ENCODE data around the gene BMX.

The BMX gene

DNA sequence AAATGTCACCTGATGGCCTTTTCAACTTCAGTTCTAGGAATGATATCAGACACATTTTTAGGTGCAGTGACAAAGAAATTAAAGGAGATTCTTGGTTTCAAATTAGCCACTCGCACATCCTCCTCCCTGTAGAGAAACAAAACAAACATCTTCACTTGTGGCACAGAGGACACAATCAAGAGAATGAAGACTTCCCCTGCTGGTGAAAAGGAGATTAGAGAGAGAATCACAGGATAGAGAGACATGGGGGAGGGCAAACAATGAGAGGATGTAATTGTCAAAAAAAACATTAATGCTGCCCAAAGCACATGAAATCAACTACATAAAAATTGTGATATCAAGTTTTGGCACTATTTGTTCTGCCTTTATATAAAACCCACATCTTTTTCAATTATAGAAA lies 65.6 kb downstream of the BMX start:
- no peak overlapping the region for H3K4me3 ChIP-seq (ENCODE audit: low read depth, low read length)
- TF ChIP-seq, protein P1, sequence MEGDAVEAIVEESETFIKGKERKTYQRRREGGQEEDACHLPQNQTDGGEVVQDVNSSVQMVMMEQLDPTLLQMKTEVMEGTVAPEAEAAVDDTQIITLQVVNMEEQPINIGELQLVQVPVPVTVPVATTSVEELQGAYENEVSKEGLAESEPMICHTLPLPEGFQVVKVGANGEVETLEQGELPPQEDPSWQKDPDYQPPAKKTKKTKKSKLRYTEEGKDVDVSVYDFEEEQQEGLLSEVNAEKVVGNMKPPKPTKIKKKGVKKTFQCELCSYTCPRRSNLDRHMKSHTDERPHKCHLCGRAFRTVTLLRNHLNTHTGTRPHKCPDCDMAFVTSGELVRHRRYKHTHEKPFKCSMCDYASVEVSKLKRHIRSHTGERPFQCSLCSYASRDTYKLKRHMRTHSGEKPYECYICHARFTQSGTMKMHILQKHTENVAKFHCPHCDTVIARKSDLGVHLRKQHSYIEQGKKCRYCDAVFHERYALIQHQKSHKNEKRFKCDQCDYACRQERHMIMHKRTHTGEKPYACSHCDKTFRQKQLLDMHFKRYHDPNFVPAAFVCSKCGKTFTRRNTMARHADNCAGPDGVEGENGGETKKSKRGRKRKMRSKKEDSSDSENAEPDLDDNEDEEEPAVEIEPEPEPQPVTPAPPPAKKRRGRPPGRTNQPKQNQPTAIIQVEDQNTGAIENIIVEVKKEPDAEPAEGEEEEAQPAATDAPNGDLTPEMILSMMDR (IDR thresholded peaks at IDR 0.05; ENCODE audit: borderline replicate concordance, insufficient read depth, low read depth, low read length), result no peak

DNA sequence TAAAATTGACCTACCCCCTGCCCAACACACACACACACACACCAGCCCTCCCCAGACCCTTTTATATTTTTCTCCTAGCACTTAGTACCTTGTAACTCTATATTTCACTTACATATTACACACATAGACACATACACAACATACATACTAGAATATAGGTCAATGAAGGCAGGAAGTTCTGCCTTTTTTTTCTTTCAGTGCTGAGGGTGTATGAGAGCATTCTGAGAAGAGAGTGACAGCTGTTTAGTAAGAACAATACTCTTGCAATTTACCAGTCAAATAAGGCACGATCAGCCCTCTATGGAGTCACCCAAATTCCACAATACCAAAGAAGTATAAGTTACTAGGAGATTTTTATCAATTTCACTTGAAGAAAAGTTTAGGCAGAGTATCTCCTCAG lies 66.7 kb downstream of the BMX start:
- TF ChIP-seq, protein P1 (IDR thresholded peaks at IDR 0.05; ENCODE audit: borderline replicate concordance, insufficient read depth, low read depth, low read length), result no peak

DNA sequence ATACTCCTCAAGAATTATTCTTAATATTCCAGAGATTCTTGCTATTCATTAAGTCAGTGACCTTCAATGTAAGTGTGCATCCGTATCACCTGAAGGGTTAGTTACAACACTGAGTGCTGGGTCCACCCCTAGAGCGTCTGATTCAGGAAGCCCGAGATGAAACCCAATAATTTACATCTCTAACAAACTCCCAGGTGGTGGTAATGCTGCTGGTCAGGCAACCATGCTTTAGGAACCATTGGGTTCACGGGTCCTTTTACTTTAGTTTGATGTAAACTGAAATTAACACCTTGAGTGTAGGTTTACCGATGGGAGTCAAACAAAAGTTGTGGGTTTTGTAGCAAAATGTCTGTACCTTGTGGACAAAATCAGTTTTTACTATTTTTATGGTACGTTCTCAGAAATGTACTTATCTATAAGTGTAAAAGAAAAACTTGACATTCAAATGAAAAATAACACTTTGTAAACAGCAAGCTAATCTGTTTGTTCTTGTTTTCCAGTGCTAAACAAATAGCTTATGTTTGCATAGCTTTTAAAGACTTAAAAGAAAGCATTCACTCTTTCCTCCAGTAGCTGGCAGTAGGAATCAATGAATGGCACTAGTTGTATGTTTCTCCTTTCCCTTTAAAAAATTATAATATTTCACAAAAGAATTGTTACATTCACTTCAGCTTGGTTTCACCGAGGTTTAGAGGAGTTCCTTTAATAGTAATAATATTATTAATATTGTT lies 67.4 kb downstream of the BMX start:
- TF ChIP-seq, protein P1 (IDR thresholded peaks at IDR 0.05; ENCODE audit: borderline replicate concordance, insufficient read depth, low read depth, low read length), result no peak
- no peak overlapping the region for H3K4me3 ChIP-seq (ENCODE audit: low read depth, low read length)

More for the DNA sequence above, 66.7 kb downstream of the BMX start:
- H3K4me3 ChIP-seq (ENCODE audit: low read depth, low read length), result no peak overlapping the region

DNA sequence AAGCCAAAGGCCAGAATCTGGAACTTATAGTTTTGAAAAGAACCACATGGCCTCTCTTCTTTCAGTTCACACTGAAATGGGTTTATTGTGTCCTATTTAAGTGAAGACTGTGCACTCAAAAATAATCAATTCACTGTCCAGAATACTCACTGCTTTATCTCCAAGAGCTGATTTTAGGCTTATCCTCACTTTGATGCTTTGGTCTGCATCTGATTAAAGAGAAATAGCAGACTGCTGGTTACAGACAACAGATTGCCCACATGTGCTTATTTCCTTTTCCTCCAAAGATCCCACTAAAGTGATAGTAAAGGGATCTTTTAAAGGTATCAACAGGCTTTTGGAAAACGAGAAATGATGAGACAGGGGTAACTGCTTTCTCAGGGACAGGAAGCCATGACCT lies 69.5 kb downstream of the BMX start:
- no peak overlapping the region for H3K4me3 ChIP-seq (ENCODE audit: low read depth, low read length)
- TF ChIP-seq, protein P1 (IDR thresholded peaks at IDR 0.05; ENCODE audit: borderline replicate concordance, insufficient read depth, low read depth, low read length), result no peak

DNA sequence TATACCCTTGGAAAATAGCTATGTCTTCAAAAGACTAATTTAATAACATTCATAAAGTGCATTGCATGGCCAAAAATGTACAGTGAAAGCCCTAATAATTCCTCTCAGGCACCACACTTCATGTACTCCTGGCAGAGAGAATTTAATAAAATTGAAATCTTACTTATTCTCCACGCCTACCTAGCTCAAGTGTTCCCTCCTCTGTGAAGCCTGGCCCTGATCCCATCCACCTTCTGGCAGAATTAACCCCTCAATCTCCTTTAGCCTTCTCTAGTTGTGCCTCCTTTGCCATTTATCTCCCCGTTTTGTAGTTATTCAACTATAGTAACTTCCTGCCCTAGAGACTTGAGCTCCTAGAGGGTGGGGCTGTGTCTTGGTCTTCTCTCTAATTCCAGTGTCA lies 73.4 kb downstream of the BMX start:
- no peak overlapping the region for H3K4me3 ChIP-seq (ENCODE audit: low read depth, low read length)
- TF ChIP-seq, protein P1 (IDR thresholded peaks at IDR 0.05; ENCODE audit: borderline replicate concordance, insufficient read depth, low read depth, low read length), result no peak

DNA sequence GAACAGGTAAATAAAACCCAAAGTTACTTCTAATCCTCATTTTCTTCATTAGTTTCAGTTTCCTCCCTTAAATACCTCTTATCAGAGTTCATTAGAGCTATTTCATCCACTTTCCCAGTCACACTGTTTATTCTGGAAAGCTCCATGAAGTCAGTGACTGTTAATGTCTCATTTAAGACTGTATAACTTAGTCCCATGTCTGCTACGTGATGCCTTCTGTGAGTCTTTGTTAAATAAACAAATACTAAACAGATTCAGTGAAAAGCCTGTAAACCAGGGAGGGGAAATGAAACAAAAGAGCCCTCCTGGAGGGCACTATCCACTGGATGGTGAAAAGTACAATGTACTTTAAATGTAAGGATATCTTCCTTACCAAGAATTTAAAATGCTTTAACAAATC lies 75.4 kb downstream of the BMX start:
- TF ChIP-seq, protein P1 (IDR thresholded peaks at IDR 0.05; ENCODE audit: borderline replicate concordance, insufficient read depth, low read depth, low read length), result no peak
- H3K4me3 ChIP-seq (ENCODE audit: low read depth, low read length), result no peak overlapping the region
